ENCODE measurements around the gene SHISA4. TPM values are rescaled to one million over a fixed set of nuclear protein-coding genes. Genes with fewer than 3 reads are reported as not detected.

SHISA4 gene
- total RNA-seq, 4 donors from 2014 or later = 2.2 to 6.7 (median 4.6) TPM

- in situ Hi-C loops (cut with MboI; ENCODE audit: low pct_ligation_motif_present in 1 of 4, low pct_unique_long_range_greater_than_20kb in 1 of 4, low sequenced_read_pairs in 3 of 4) = loop anchor here in 2 of 4 donors (25.0 kb wide), 1 partner anchor 248 kb away; the partner anchor contains the start of gene ARL8A (in 2 of the 2)
- no peaks in the 10 kb centered on the region for H3K9me3 ChIP-seq
- intact Hi-C loops (cut with DNase I; ENCODE audit: low total_unique reads) = no loop called here
- H3K27me3 ChIP-seq = peaks cover 25% of the 10 kb centered on the region
- WGBS, 2 donors (ENCODE audit: low coverage in 1 of 2) = 21 to 47% methylated on average over 3 to 33 of the region's 33 CpGs
- peak overlapping the region; percentile 51 to 73 (median 70) for H3K27ac ChIP-seq
- TF ChIP-seq POLR2AphosphoS5 (IDR thresholded peaks at IDR 0.05) (peak in 1 of 3 donors; percentile 46), POLR2A (IDR thresholded peaks at IDR 0.05) (no peak), EP300 (IDR thresholded peaks at IDR 0.05; ENCODE audit: low read depth) (no peak)
- TF ChIP-seq, protein P1, sequence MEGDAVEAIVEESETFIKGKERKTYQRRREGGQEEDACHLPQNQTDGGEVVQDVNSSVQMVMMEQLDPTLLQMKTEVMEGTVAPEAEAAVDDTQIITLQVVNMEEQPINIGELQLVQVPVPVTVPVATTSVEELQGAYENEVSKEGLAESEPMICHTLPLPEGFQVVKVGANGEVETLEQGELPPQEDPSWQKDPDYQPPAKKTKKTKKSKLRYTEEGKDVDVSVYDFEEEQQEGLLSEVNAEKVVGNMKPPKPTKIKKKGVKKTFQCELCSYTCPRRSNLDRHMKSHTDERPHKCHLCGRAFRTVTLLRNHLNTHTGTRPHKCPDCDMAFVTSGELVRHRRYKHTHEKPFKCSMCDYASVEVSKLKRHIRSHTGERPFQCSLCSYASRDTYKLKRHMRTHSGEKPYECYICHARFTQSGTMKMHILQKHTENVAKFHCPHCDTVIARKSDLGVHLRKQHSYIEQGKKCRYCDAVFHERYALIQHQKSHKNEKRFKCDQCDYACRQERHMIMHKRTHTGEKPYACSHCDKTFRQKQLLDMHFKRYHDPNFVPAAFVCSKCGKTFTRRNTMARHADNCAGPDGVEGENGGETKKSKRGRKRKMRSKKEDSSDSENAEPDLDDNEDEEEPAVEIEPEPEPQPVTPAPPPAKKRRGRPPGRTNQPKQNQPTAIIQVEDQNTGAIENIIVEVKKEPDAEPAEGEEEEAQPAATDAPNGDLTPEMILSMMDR (IDR thresholded peaks at IDR 0.05) = no peak
- H3K4me1 ChIP-seq = peaks cover 12 to 19% (median 16%) of the 10 kb centered on the region in 4 donors
- peak overlapping the region; percentile 52 to 60 (median 59) for H3K4me3 ChIP-seq
- DNase-seq = no peak
- H3K36me3 ChIP-seq = no peaks in the 10 kb centered on the region
Observed at GRCh38 chr1:201889090-201889968, 631 bp downstream of the SHISA4 start.

DNA sequence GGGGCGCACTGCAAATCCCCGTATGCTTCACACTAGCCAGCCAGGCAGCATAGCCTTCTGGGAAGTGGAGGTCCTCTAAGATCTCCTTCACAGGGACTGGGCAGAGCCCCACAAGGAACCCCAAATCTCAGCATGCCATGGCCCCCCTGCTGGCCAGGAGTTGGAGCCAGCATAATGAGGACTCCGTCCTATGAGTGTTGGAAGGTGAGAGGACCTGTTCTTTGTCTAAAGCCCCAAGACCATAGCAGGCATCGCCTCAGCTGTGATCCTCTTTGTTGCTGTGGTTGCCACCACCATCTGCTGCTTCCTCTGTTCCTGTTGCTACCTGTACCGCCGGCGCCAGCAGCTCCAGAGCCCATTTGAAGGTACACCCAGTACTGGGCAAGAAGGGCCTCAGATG lies 1.5 kb downstream of the SHISA4 start:
- intact Hi-C loops (cut with DNase I; ENCODE audit: low total_unique reads) (loop anchor here (5.0 kb wide), 1 partner anchor 82 kb away; no protein-coding TSS in a partner anchor), in situ Hi-C loops (cut with MboI; ENCODE audit: low pct_ligation_motif_present in 1 of 4, low pct_unique_long_range_greater_than_20kb in 1 of 4, low sequenced_read_pairs in 3 of 4) (loop anchor here in 3 of 4 donors (5.0 to 25.0 kb wide), 5 partner anchors 77 to 247 kb away; partner anchors contain the start of genes ARL8A (in 2 of the 3) and GPR37L1 (in 1 of the 3))
- no peaks in the 10 kb centered on the region for H3K36me3 ChIP-seq
- peaks cover 12 to 19% (median 16%) of the 10 kb centered on the region in 4 donors for H3K4me1 ChIP-seq
- 87% methylated on average over 7 of the region's 7 CpGs; no CpG with 5 or more reads in 1 of the 2 donors for WGBS, 2 donors (ENCODE audit: low coverage in 1 of 2)
- H3K27me3 ChIP-seq = peaks cover 25% of the 10 kb centered on the region
- no peak for DNase-seq
- H3K4me3 ChIP-seq = no peak overlapping the region
- H3K9me3 ChIP-seq = no peaks in the 10 kb centered on the region
- peak overlapping the region in 2 of 4 donors; percentile 6 to 70 for H3K27ac ChIP-seq
- TF ChIP-seq POLR2A (IDR thresholded peaks at IDR 0.05) (no peak), EP300 (IDR thresholded peaks at IDR 0.05; ENCODE audit: low read depth) (no peak)
- TF ChIP-seq, protein P1 (IDR thresholded peaks at IDR 0.05) = no peak

- no peaks in the 10 kb centered on the region for H3K9me3 ChIP-seq
- peaks cover 25% of the 10 kb centered on the region for H3K27me3 ChIP-seq
- no peak overlapping the region for H3K4me3 ChIP-seq
- no peak for TF ChIP-seq POLR2A (IDR thresholded peaks at IDR 0.05)
- TF ChIP-seq POLR2AphosphoS5 (IDR thresholded peaks at IDR 0.05) = peak in 1 of 3 donors; percentile 56
- intact Hi-C loops (cut with DNase I; ENCODE audit: low total_unique reads) (loop anchor here (5.0 kb wide), 1 partner anchor 81 kb away; no protein-coding TSS in a partner anchor), in situ Hi-C loops (cut with MboI; ENCODE audit: low pct_ligation_motif_present in 1 of 4, low pct_unique_long_range_greater_than_20kb in 1 of 4, low sequenced_read_pairs in 3 of 4) (loop anchor here in 3 of 4 donors (5.0 to 25.0 kb wide), 5 partner anchors 76 to 246 kb away; partner anchors contain the start of genes ARL8A (in 2 of the 3) and GPR37L1 (in 1 of the 3))
- 56% methylated on average over 3 of the region's 3 CpGs; no CpG with 5 or more reads in 1 of the 2 donors for WGBS, 2 donors (ENCODE audit: low coverage in 1 of 2)
- no peaks in the 10 kb centered on the region for H3K36me3 ChIP-seq
- DNase-seq = no peak
- H3K4me1 ChIP-seq = peaks cover 12 to 19% (median 16%) of the 10 kb centered on the region in 4 donors
- peak overlapping the region in 1 of 4 donors; percentile 86 for H3K27ac ChIP-seq
Observed at GRCh38 chr1:201890806-201891450, 2.2 kb downstream of the SHISA4 start.

- DNase-seq = no peak
- Histone ChIP-seq H3K27ac (peak overlapping the region in 1 of 4 donors; percentile 86), H3K27me3 (peaks cover 25% of the 10 kb centered on the region), H3K36me3 (no peaks in the 10 kb centered on the region), H3K4me1 (peaks cover 12 to 20% (median 18%) of the 10 kb centered on the region in 4 donors), H3K4me3 (no peak overlapping the region), H3K9me3 (no peaks in the 10 kb centered on the region)
- 82% methylated on average over 5 of the region's 5 CpGs; no CpG with 5 or more reads in 1 of the 2 donors for WGBS, 2 donors (ENCODE audit: low coverage in 1 of 2)
- TF ChIP-seq EP300 (IDR thresholded peaks at IDR 0.05; ENCODE audit: low read depth) (no peak), POLR2AphosphoS5 (IDR thresholded peaks at IDR 0.05) (peak in 1 of 3 donors; percentile 35), POLR2A (IDR thresholded peaks at IDR 0.05) (no peak)
- TF ChIP-seq, protein P1 (IDR thresholded peaks at IDR 0.05) = no peak
- in situ Hi-C loops (cut with MboI; ENCODE audit: low pct_ligation_motif_present in 1 of 4, low pct_unique_long_range_greater_than_20kb in 1 of 4, low sequenced_read_pairs in 3 of 4) (loop anchor here in 3 of 4 donors (5.0 to 25.0 kb wide), 5 partner anchors 76 to 246 kb away; partner anchors contain the start of genes ARL8A (in 2 of the 3) and GPR37L1 (in 1 of the 3)), intact Hi-C loops (cut with DNase I; ENCODE audit: low total_unique reads) (loop anchor here (5.0 kb wide), 1 partner anchor 81 kb away; no protein-coding TSS in a partner anchor)
Observed at GRCh38 chr1:201891451-201892045, 2.9 kb downstream of the SHISA4 start.
